IPS DF 6.9 (cell line): ENCODE results near the gene CDPF1.

Experiments used
- DNase-seq: peaks from one replicate; pipeline ENCODE4 v3.0.0-alpha.2; 2013; ENCODE audit warnings: low read depth, low spot score
- H3K27ac ChIP-seq: one replicate; pipeline ENCODE4 v1.5.1; 2013; ENCODE audit warnings: low read length, control low read depth
- H3K27me3 ChIP-seq: 2 replicates; pipeline ENCODE4 v1.6.1; 2013; ENCODE audit warnings: mild to moderate bottlenecking, low read length; ENCODE audit not compliant: control insufficient read depth, insufficient read depth
- H3K36me3 ChIP-seq: 2 replicates; pipeline ENCODE4 v1.6.1; 2013; ENCODE audit warnings: low read length; ENCODE audit not compliant: control insufficient read depth, insufficient read depth
- H3K4me1 ChIP-seq: 2 replicates; pipeline ENCODE4 v1.6.1; 2013; ENCODE audit warnings: low read length; ENCODE audit not compliant: control insufficient read depth, insufficient read depth
- H3K4me3 ChIP-seq: 2 replicates; pipeline ENCODE4 v1.5.1; 2013; ENCODE audit warnings: mild to moderate bottlenecking, low read length
- H3K9me3 ChIP-seq: 2 replicates; pipeline ENCODE4 v1.6.1; 2013; ENCODE audit warnings: low read length, inconsistent platforms; ENCODE audit not compliant: control insufficient read depth, insufficient read depth
- WGBS: extraction: QIAGEN DNeasy Blood & Tissue Kit; methylation state at CpG from one replicate; pipeline ENCODE4 v1.1.7; 2013; ENCODE audit warnings: mixed read lengths, missing lambda C conversion rate; ENCODE audit not compliant: insufficient read length, insufficient coverage; 5-methylcytosine and 5-hydroxymethylcytosine counted together

The CDPF1 gene

DNA sequence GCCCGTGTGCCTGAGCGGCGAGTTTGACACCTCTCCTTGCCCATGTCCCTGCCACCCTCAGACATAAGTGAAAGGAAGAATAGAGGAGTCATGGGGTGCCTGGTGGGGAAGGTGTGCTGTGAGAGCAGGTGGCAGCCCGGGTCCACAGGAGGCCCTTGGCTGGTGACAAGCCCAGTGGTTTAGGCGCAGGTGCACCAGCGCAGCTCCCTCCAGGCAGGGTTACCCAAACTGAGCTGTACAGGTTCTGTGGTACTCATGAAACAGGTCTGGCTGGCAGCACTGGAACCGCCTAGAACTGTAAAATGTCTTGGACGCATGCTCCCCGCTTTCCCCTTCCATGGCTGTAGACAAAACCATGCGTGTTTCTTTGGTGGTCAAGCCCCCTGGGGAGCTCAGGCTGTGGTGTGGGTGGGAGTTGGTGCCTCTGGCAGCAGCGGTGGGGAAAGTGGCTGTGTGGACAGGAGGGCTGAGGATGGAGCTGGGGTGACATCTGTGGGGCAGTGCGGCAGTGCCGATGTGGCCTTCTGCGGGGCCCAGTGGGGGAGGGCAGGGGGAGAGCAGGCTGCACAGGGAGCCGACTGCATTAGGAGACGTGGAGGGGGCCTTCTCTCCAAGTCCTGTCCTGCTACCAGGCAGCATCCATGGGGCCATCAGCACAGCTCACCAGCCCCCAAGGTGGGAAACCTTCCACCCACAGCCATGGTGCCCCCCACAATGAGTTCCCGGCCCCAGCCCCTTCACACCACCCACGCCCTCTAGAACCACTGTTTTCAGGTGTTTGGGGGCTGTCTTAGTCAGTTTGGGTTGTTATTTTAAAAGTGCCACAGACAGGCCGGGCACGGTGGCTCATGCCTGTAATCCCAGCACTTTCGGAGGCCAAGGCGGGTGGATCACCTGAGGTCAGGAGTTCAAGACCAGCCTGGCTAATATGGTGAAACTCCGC is 41.0 kb upstream of the CDPF1 start:
- Histone ChIP-seq H3K9me3 (no peaks in the 10 kb centered on the region), H3K4me3 (no peak overlapping the region), H3K4me1 (no peaks in the 10 kb centered on the region), H3K36me3 (peaks cover 3% of the 10 kb centered on the region; the same call in 1 of the 2 replicates), H3K27me3 (no peaks in the 10 kb centered on the region), H3K27ac (no peak overlapping the region)
- no CpG with 5 or more reads among the region's 23 CpGs for WGBS
- DNase-seq, result no peak

DNA sequence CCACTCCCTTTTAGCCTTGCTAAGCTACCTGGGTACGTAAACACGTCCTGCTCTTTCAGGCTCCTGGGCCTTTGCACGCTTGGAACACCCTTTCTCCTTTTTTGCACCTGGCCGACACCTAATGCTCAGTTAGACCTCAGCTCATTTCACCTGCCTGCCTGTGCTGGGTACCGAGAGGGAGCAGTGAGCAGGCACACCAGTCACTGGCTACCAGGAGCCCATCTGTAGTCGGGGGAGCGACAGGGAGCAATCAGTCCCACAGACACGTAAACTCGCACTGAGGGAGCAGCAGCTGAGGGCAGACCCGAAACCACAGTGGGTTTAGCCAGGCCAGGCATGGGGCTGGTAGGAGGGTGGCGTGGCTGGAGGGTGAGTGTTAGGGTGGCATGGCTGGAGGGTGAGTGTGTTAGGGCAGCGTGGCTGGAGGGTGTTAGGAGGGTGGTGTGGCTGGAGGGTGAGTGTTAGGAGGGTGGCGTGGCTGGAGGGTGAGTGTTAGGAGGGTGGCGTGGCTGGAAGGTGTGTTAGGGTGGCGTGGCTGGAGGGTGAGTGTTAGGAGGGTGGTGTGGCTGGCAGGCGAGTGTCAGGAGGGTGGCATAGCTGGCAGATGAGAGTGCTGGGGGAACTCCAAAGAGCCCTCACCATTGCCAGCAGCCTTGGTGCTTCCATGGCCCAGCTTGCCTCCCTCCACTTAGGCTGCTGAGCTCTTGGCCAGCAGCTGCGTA is 40.2 kb upstream of the CDPF1 start:
- Histone ChIP-seq H3K4me1 (no peaks in the 10 kb centered on the region), H3K27ac (no peak overlapping the region), H3K27me3 (no peaks in the 10 kb centered on the region), H3K4me3 (no peak overlapping the region), H3K9me3 (no peaks in the 10 kb centered on the region), H3K36me3 (peaks cover 3% of the 10 kb centered on the region; the same call in 1 of the 2 replicates)
- no peak for DNase-seq
- WGBS, result no CpG with 5 or more reads among the region's 17 CpGs

- no CpG with 5 or more reads among the region's 33 CpGs for WGBS
- H3K4me3 ChIP-seq, result no peak overlapping the region
- H3K36me3 ChIP-seq, result peaks cover 3% of the 10 kb centered on the region; the same call in 1 of the 2 replicates
- H3K27me3 ChIP-seq, result no peaks in the 10 kb centered on the region
- no peaks in the 10 kb centered on the region for H3K4me1 ChIP-seq
- H3K9me3 ChIP-seq, result no peaks in the 10 kb centered on the region
- no peak overlapping the region for H3K27ac ChIP-seq
- no peak for DNase-seq
Measured at GRCh38 chr22:46289244-46289891, 39.3 kb upstream of the CDPF1 start.

DNA sequence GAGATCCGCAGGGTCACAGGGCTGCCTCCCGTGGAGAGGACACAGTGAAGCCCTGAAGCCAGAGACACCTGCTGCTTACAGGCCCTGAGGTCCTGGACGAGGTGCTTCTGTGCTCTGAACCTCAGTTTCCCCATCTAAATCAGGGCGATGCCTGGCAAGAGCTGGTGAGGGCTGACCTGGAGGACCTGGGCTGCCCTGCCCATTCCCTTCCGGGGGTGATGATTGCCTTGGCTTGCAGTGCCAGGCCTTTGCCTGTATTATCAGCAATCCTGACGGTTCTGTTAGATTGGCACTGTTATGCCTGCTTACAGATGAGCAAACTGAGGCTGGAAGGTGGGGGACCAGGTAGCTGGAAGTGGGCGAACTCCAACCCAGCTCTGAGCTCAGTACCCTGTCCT is 38.8 kb upstream of the CDPF1 start:
- no peaks in the 10 kb centered on the region for H3K27me3 ChIP-seq
- peaks cover 3% of the 10 kb centered on the region; the same call in 1 of the 2 replicates for H3K36me3 ChIP-seq
- no peak overlapping the region for H3K4me3 ChIP-seq
- no CpG with 5 or more reads among the region's 7 CpGs for WGBS
- H3K27ac ChIP-seq, result no peak overlapping the region
- DNase-seq, result no peak
- no peaks in the 10 kb centered on the region for H3K9me3 ChIP-seq
- H3K4me1 ChIP-seq, result no peaks in the 10 kb centered on the region

- no peaks in the 10 kb centered on the region for H3K4me1 ChIP-seq
- H3K4me3 ChIP-seq, result no peak overlapping the region
- DNase-seq, result no peak
- H3K27ac ChIP-seq, result no peak overlapping the region
- H3K27me3 ChIP-seq, result no peaks in the 10 kb centered on the region
- WGBS, result no CpG with 5 or more reads among the region's 24 CpGs
- peaks cover 3% of the 10 kb centered on the region; the same call in 1 of the 2 replicates for H3K36me3 ChIP-seq
- no peaks in the 10 kb centered on the region for H3K9me3 ChIP-seq
Measured at GRCh38 chr22:46287873-46288751, 38.0 kb upstream of the CDPF1 start.

GRCh38 chr22:46286941-46287872 is 37.1 kb upstream of the CDPF1 start:
- no peak overlapping the region for H3K4me3 ChIP-seq
- H3K36me3 ChIP-seq, result no peaks in the 10 kb centered on the region; the same call in 1 of the 2 replicates
- no peaks in the 10 kb centered on the region for H3K4me1 ChIP-seq
- no CpG with 5 or more reads among the region's 15 CpGs for WGBS
- DNase-seq, result no peak
- no peaks in the 10 kb centered on the region for H3K9me3 ChIP-seq
- H3K27me3 ChIP-seq, result no peaks in the 10 kb centered on the region
- no peak overlapping the region for H3K27ac ChIP-seq

- Histone ChIP-seq H3K9me3 (no peaks in the 10 kb centered on the region), H3K4me3 (no peak overlapping the region), H3K4me1 (no peaks in the 10 kb centered on the region), H3K36me3 (no peaks in the 10 kb centered on the region; the same call in 1 of the 2 replicates), H3K27me3 (no peaks in the 10 kb centered on the region), H3K27ac (no peak overlapping the region)
- DNase-seq, result no peak
- WGBS, result no CpG with 5 or more reads among the region's 3 CpGs
Measured at GRCh38 chr22:46286006-46286405, 35.9 kb upstream of the CDPF1 start.

DNA sequence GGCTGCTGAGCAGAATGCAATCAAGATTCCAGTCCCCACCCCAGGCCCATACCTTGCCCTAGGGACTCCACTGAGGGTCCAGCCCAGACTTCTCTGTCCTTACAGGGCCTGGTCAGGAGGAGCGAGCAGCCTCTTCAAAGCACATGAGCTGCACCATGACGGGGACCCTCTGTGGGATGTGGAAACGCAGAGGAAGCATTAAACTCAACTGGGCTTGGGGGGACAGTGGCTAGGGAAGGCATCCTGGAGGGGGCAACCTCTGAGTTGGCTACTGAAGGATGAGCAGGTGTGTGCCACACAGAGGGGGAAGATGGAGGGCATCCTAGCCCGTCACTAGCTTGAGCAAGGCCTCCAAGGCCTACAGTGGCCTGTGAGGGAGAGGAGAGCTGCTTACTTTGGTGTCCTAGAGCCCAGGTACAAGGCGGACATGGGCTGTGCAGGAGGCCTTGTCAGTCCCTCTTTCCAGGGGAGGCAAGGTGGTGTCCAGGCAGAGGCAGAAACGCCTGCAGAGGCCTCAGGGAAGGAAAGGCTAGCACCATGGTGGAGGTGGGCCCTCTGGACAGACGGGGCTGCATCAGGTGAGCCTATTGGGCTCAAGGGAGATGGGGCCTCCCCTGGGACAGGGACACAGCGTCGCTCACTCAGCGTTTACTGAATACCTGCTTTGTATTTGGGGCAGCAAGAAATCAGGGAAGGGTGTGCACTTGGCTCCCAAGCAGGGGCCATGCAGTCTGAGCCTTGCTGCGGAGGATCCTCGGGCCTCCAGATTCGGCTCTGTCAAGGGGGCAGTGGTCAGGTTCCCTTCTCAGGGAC is 32.0 kb upstream of the CDPF1 start:
- peaks cover 10% of the 10 kb centered on the region; the same call in 1 of the 2 replicates for H3K36me3 ChIP-seq
- H3K27me3 ChIP-seq, result no peaks in the 10 kb centered on the region
- no CpG with 5 or more reads among the region's 13 CpGs for WGBS
- H3K27ac ChIP-seq, result no peak overlapping the region
- no peak for DNase-seq
- no peaks in the 10 kb centered on the region for H3K4me1 ChIP-seq
- H3K9me3 ChIP-seq, result no peaks in the 10 kb centered on the region
- no peak overlapping the region for H3K4me3 ChIP-seq
